GM06990 (cell line): ENCODE data around the gene TMEM163.

ENCODE experiments used
- DNase-seq: peaks from one replicate; pipeline ENCODE4 v3.0.0-alpha.2; 2011; ENCODE audit not compliant: insufficient read length; ENCODE audit errors: extremely low read depth
- H3K27me3 ChIP-seq: replicated peaks from 2 replicates; pipeline ENCODE4 v1.6.0; 2011; ENCODE audit warnings: low read length; ENCODE audit not compliant: control insufficient read depth, insufficient read depth
- H3K36me3 ChIP-seq: 2 replicates; pipeline ENCODE4 v1.5.1; 2011; ENCODE audit warnings: low read length; ENCODE audit not compliant: control insufficient read depth, insufficient read depth
- H3K4me3 ChIP-seq: replicated peaks from 2 replicates; pipeline ENCODE4 v1.5.1; 2011; ENCODE audit warnings: low read depth, mild to moderate bottlenecking, control low read depth, low read length
- CTCF ChIP-seq: IDR thresholded peaks from 2 replicates; pipeline ENCODE4 v1.5.1; 2011; ENCODE audit warnings: low read length, control low read depth, mild to moderate bottlenecking, inconsistent platforms; ENCODE audit not compliant: insufficient read depth, poor library complexity, severe bottlenecking

Gene TMEM163

GRCh38 chr2:134446383-134447017, 272.3 kb downstream of the TMEM163 start:
- H3K36me3 ChIP-seq: peaks cover 51% of the 10 kb centered on the region
- no peak for DNase-seq

GRCh38 chr2:134445985-134446382, 272.8 kb downstream of the TMEM163 start:
- no peak for DNase-seq
- TF ChIP-seq CTCF: no peak
- no peak overlapping the region for H3K4me3 ChIP-seq
- no peaks in the 10 kb centered on the region for H3K27me3 ChIP-seq
- H3K36me3 ChIP-seq: peaks cover 56% of the 10 kb centered on the region

More at GRCh38 chr2:134446383-134447017, 272.3 kb downstream of the TMEM163 start:
- H3K4me3 ChIP-seq: no peak overlapping the region
- no peaks in the 10 kb centered on the region for H3K27me3 ChIP-seq
- TF ChIP-seq CTCF: no peak

DNA sequence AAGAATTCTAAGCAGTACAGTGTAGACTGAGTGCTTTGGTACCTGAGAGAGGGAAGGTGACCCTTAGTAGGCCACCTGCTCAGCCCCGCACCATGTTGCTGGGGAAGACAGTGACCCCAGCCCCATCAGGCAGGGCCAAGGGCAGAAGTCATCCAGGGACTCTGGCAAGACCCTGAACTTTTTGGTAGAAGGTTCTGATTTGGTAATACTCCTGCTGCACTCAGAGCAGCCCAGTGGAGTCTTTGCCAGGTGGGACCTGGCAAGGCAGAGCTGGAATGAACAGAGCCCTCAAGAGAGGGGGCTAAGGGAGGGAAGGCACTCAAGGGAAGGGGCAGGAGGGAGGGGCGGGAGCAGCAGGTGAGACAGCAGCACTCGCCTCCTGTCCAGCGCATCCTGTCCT, 273.7 kb downstream of the TMEM163 start:
- no peak for TF ChIP-seq CTCF
- DNase-seq: no peak
- Histone ChIP-seq H3K27me3 (no peaks in the 10 kb centered on the region), H3K36me3 (peaks cover 56% of the 10 kb centered on the region), H3K4me3 (no peak overlapping the region)

DNA sequence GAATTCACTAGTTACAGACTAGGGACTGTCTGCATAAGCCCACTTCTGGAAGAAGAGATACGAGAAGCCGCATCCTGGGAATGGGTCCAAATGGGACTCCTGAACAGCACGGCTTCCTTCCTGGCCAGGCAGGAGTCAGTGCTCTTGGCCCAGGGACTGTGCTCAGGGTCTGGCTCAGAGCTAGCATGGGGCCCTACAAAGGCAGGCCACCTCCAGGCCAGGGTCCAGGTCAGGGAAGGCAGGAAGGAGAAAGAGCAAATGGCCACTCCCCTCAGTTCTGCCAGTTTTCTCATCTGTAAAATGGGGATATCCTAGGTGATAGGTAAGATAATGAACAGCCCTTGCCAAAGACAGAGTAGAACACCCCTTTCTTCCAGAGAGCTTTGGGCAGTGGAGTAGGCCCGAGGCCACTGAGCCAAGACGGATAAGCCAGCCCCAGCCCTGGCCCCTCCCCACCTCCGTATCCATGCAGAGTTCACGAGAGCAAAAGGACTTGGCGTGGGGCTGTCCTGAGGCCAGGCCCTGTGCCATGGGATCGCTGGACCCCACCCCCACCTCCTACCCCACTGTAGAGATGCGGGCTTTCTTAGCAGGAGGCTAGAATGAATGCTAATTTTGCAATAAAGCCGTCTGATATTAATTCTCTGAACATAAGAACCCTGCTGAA, 274.9 kb downstream of the TMEM163 start:
- TF ChIP-seq CTCF: no peak
- Histone ChIP-seq H3K36me3 (peaks cover 50% of the 10 kb centered on the region), H3K4me3 (no peak overlapping the region), H3K27me3 (no peaks in the 10 kb centered on the region)
- no peak for DNase-seq

- Histone ChIP-seq H3K27me3 (no peaks in the 10 kb centered on the region), H3K36me3 (peaks cover 37% of the 10 kb centered on the region), H3K4me3 (no peak overlapping the region)
- no peak for DNase-seq
- TF ChIP-seq CTCF: no peak
Observed at GRCh38 chr2:134441153-134441863, 277.5 kb downstream of the TMEM163 start.
